ENCODE measurements around the gene GATM. TPM values are rescaled to one million over a fixed set of nuclear protein-coding genes. Genes with fewer than 3 reads are reported as not detected.

Gene GATM
- total and polyA plus RNA-seq, 2 of the 4 experiments (the other 2 are of a cell fraction): 0.10 to 0.18 TPM

DNA sequence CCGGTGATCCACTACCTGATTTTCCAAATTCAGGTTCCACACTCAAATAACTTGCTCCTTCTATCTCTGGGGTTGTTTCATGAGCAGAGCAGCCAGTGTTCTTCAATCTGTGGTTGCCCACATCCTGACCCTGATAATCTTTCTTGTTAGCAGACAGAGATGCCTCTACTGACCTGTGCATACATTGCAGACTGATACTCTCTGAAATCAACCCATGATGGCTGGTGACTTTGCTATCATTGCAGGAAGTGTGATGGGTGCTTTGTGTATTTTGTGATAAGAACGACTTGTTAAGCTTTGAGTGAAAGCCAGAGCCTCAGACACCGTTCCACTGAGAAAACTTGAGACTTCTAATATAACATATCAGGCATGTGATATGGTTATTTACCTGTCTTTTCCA lies 39.9 kb downstream of the GATM start:
- Histone ChIP-seq H3K4me3 (ENCODE audit: insufficient read depth, low read depth, low read length) (no peak overlapping the region), H3K56ac (ENCODE audit: extremely low read depth, insufficient read depth, low read length) (no peak overlapping the region), H2BK20ac (ENCODE audit: low read depth, low read length) (no peak overlapping the region), H3K14ac (replicated peaks; ENCODE audit: low read depth, low read length) (no peak overlapping the region), H2BK120ac (ENCODE audit: low read depth, low read length) (no peak overlapping the region), H3K9me3 (ENCODE audit: control insufficient read depth, insufficient read depth, low read length) (no peaks in the 10 kb centered on the region), H2AFZ (replicated peaks; ENCODE audit: low read length, poor library complexity) (no peak overlapping the region), H3K23ac (ENCODE audit: low read depth, low read length) (no peak overlapping the region), H2BK5ac (ENCODE audit: low read depth, low read length, poor library complexity, severe bottlenecking) (no peak overlapping the region), H3K27ac (ENCODE audit: insufficient read depth, low read length) (no peak overlapping the region), H3K4me1 (ENCODE audit: control insufficient read depth, insufficient read depth, low read length) (no peaks in the 10 kb centered on the region), H3K79me1 (ENCODE audit: low read depth in 1 of 2, low read length in 2 of 2) (no peaks in the 10 kb centered on the region), H4K8ac (ENCODE audit: low read depth in 2 of 2, low read length in 2 of 2) (no peak overlapping the region), H3K9ac (ENCODE audit: low read depth, low read length) (no peak overlapping the region), H3K36me3 (ENCODE audit: control insufficient read depth, insufficient read depth, low read length) (no peaks in the 10 kb centered on the region), H2AK9ac (replicated peaks; ENCODE audit: low read depth, low read length, poor library complexity) (no peak overlapping the region), H3K18ac (ENCODE audit: low read depth, low read length) (no peak overlapping the region), H3K27me3 (ENCODE audit: control insufficient read depth, insufficient read depth, low read length) (no peaks in the 10 kb centered on the region; the same call in 1 of the 2 replicates), H4K91ac (ENCODE audit: insufficient read depth, low read depth, low read length) (no peak overlapping the region), H3K4me2 (ENCODE audit: low read depth, low read length) (no peak overlapping the region), H4K20me1 (ENCODE audit: insufficient read depth, low read length) (no peaks in the 10 kb centered on the region), H2AK5ac (ENCODE audit: low read depth, low read length) (no peak overlapping the region), H4K5ac (ENCODE audit: low read depth, low read length) (no peak overlapping the region), H2BK15ac (ENCODE audit: low read depth, low read length) (no peak overlapping the region), H3K9me1 (ENCODE audit: insufficient read depth, low read length) (no peaks in the 10 kb centered on the region), H3K4ac (ENCODE audit: low read depth, low read length) (no peak overlapping the region)
- no peak for DNase-seq
- no TSS peak for BruUV-seq (replicated peaks)
- POLR2A ChIA-PET (ENCODE audit: unreplicated experiment): no interaction called here
- CTCF ChIA-PET: no interaction called here
- dilution Hi-C loops (cut with HindIII; ENCODE audit: low sequenced_read_pairs, unreplicated experiment): no loop called here
- ATAC-seq (ENCODE audit: low read depth): no peak
- TF ChIP-seq SMC3 (IDR thresholded peaks at IDR 0.05; ENCODE audit: low read depth, low read length) (no peak), MAFK (IDR thresholded peaks at IDR 0.05; ENCODE audit: low read depth, low read length) (no peak), MAZ (IDR thresholded peaks at IDR 0.05; ENCODE audit: borderline replicate concordance, low read depth, low read length) (no peak), RFX5 (IDR thresholded peaks at IDR 0.05; ENCODE audit: low read depth, low read length) (no peak), POLR2A (IDR thresholded peaks at IDR 0.05; ENCODE audit: low read depth, low read length) (no peak), RCOR1 (IDR thresholded peaks at IDR 0.05; ENCODE audit: insufficient replicate concordance, low read length) (no peak), BHLHE40 (IDR thresholded peaks at IDR 0.05; ENCODE audit: low read depth, low read length) (no peak), FOS (IDR thresholded peaks at IDR 0.05; ENCODE audit: low read depth, low read length) (no peak), MXI1 (IDR thresholded peaks at IDR 0.05; ENCODE audit: borderline replicate concordance, low read depth, low read length) (no peak), NFE2L2 (IDR thresholded peaks at IDR 0.05; ENCODE audit: low read depth, low read length) (no peak)
- TF ChIP-seq, protein P1, sequence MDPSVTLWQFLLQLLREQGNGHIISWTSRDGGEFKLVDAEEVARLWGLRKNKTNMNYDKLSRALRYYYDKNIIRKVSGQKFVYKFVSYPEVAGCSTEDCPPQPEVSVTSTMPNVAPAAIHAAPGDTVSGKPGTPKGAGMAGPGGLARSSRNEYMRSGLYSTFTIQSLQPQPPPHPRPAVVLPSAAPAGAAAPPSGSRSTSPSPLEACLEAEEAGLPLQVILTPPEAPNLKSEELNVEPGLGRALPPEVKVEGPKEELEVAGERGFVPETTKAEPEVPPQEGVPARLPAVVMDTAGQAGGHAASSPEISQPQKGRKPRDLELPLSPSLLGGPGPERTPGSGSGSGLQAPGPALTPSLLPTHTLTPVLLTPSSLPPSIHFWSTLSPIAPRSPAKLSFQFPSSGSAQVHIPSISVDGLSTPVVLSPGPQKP (IDR thresholded peaks at IDR 0.05; ENCODE audit: borderline replicate concordance, low read depth, low read length): no peak
- WGBS, 2 experiments (ENCODE audit: extremely low coverage in 2 of 2, insufficient read length in 1 of 2): 100% methylated on average over 1 of the region's 3 CpGs; no CpG with 5 or more reads in 1 of the 2 experiments
- in situ Hi-C loops (cut with MboI; ENCODE audit: low sequenced_read_pairs): no loop called here
- intact Hi-C loops (cut with micrococcal nuclease): no loop called here
